Ishikawa (cell line): ENCODE measurements around the gene ACE.

Source experiments
- CREB1 ChIP-seq: IDR thresholded peaks from 2 replicates; pipeline ENCODE4 v1.6.1; 2012; ENCODE audit warnings: low read depth
- EGR1 ChIP-seq: IDR thresholded peaks from 2 replicates; pipeline ENCODE4 v1.6.1; 2012
- EP300 ChIP-seq: IDR thresholded peaks from 2 replicates; pipeline ENCODE4 v1.6.1; 2012; ENCODE audit warnings: borderline replicate concordance
- MAX ChIP-seq: IDR thresholded peaks from 2 replicates; pipeline ENCODE4 v1.6.1; 2012
- NFIC ChIP-seq: IDR thresholded peaks from 2 replicates; pipeline ENCODE4 v1.6.1; 2012
- RAD21 ChIP-seq: IDR thresholded peaks from 2 replicates; pipeline ENCODE4 v1.6.1; 2012; ENCODE audit warnings: low read depth
- REST ChIP-seq: IDR thresholded peaks from 2 replicates; pipeline ENCODE4 v1.6.1; 2012; ENCODE audit warnings: low read depth, mild to moderate bottlenecking
- TAF1 ChIP-seq: IDR thresholded peaks from 2 replicates; pipeline ENCODE4 v1.6.1; 2012; ENCODE audit warnings: low read depth, mild to moderate bottlenecking
- TCF12 ChIP-seq: IDR thresholded peaks from 2 replicates; pipeline ENCODE4 v1.6.1; 2012; ENCODE audit warnings: low read depth
- ZBTB7A ChIP-seq: IDR thresholded peaks from 2 replicates; pipeline ENCODE4 v1.6.1; 2012; ENCODE audit warnings: low read depth

- TF ChIP-seq EGR1 (no peak), REST (no peak), ZBTB7A (no peak), NFIC (no peak), RAD21 (no peak), TAF1 (no peak), EP300 (no peak), TCF12 (no peak), MAX (no peak), CREB1 (no peak)
Measured at GRCh38 chr17:63474174-63474573, 2.7 kb upstream of the ACE start.
